Thyroid gland (tissue), 4 donors: ENCODE measurements around the gene EIF2S2.
"Not testable (repeated sequence)": the region's sequence is repeated elsewhere in the genome, so short reads cannot be mapped to it uniquely, and the experiment has no call there.

ENCODE experiments used
- CTCF ChIP-seq, 6 experiments: fragments of 200-600 bp in 3 of 6; fragments of 450-650 bp in 3 of 6; sonication (generic) in 3 of 6; IDR thresholded peaks; one replicate each; pipeline ENCODE4 v1.5.1; 2016 to 2019; ENCODE audit warnings: antibody characterized with exemption in 6 of 6, mild to moderate bottlenecking in 2 of 6, inconsistent platforms in 1 of 6, moderate library complexity in 1 of 6
- POLR2A ChIP-seq, 2 donors: fragments of 450-650 bp; IDR thresholded peaks; one replicate each; pipeline ENCODE4 v1.6.1; 2017; ENCODE audit warnings: antibody characterized with exemption in 2 of 2, mild to moderate bottlenecking in 2 of 2, moderate library complexity in 1 of 2

- not testable (repeated sequence) for TF ChIP-seq CTCF, POLR2A (IDR thresholded peaks at IDR 0.05)
Observed at GRCh38 chr20:34153169-34153568, 41.1 kb upstream of the EIF2S2 start.
